Liver (tissue), 9 donors: ENCODE results near the gene FAM9C. TPM values are rescaled to one million over a fixed set of nuclear protein-coding genes. Genes with fewer than 3 reads are reported as not detected.
A peak's percentile ranks its signal among the peaks of the same experiment; 100 is the strongest.

Source experiments
- DNase-seq: peaks from one replicate; pipeline ENCODE4 v3.0.0-alpha.2; 2017; ENCODE audit warnings: low spot score
- H3K27ac ChIP-seq, 2 donors: one replicate each; pipeline ENCODE4 v1.7.0; 2013; ENCODE audit warnings: inconsistent platforms in 2 of 2, low read length in 2 of 2, control low read depth in 1 of 2, low read depth in 1 of 2, mild to moderate bottlenecking in 1 of 2
- H3K27me3 ChIP-seq, 4 donors: one replicate each; pipeline versions ENCODE4 v1.6.1 to v1.7.0; 2013; ENCODE audit warnings: low read length in 3 of 4, inconsistent platforms in 1 of 4, mild to moderate bottlenecking in 1 of 4, moderate library complexity in 1 of 4; ENCODE audit not compliant: control insufficient read depth in 4 of 4, insufficient read depth in 4 of 4
- H3K36me3 ChIP-seq, 4 donors: one replicate each; pipeline versions ENCODE4 v1.6.1 to v1.7.0; 2013; ENCODE audit warnings: low read length in 3 of 4, mild to moderate bottlenecking in 3 of 4, low read depth in 1 of 4, moderate library complexity in 1 of 4; ENCODE audit not compliant: control insufficient read depth in 4 of 4, insufficient read depth in 3 of 4
- H3K4me1 ChIP-seq, 4 donors: one replicate each; pipeline versions ENCODE4 v1.6.1 to v1.7.0; 2013; ENCODE audit warnings: low read length in 3 of 4, mild to moderate bottlenecking in 3 of 4, moderate library complexity in 1 of 4; ENCODE audit not compliant: control insufficient read depth in 4 of 4, insufficient read depth in 4 of 4
- H3K4me3 ChIP-seq, 3 donors: one replicate each; pipeline versions ENCODE4 v1.6.1 to v1.7.0; 2013; ENCODE audit warnings: low read length in 3 of 3, control low read depth in 1 of 3, low read depth in 1 of 3, mild to moderate bottlenecking in 1 of 3
- H3K9ac ChIP-seq, 2 donors: one replicate each; pipeline ENCODE4 v1.7.0; 2013; ENCODE audit warnings: low read length in 2 of 2, mild to moderate bottlenecking in 2 of 2, moderate library complexity in 2 of 2, control low read depth in 1 of 2, low read depth in 1 of 2
- H3K9me3 ChIP-seq, 4 donors: one replicate each; pipeline versions ENCODE4 v1.6.1 to v1.7.0; 2013; ENCODE audit warnings: low read length in 3 of 4; ENCODE audit not compliant: control insufficient read depth in 4 of 4
- ATF3 ChIP-seq: IDR thresholded peaks from 2 replicates; pipeline ENCODE4 v1.6.1; 2016; ENCODE audit warnings: antibody characterized with exemption
- CTCF ChIP-seq: fragments of 150-350 bp; IDR thresholded peaks from 2 replicates; pipeline ENCODE4 v1.5.1; 2017; ENCODE audit warnings: improper control_type of control experiment, low read depth, low read length; ENCODE audit not compliant: missing input control
- EGR1 ChIP-seq, 2 donors: IDR thresholded peaks; 2 replicates each; pipeline ENCODE4 v1.6.1; 2016 to 2018; ENCODE audit warnings: antibody characterized with exemption in 2 of 2, low read depth in 2 of 2
- GABPA ChIP-seq, 2 donors: IDR thresholded peaks in 1 of 2; conservative IDR thresholded peaks in 1 of 2; 2 replicates each; pipeline ENCODE4 v1.6.1; 2016; ENCODE audit warnings: antibody characterized with exemption in 2 of 2, mild to moderate bottlenecking in 1 of 2, moderate library complexity in 1 of 2
- HNF4A ChIP-seq, 2 donors: conservative IDR thresholded peaks; 2 replicates each; pipeline ENCODE4 v1.6.1; 2016; ENCODE audit warnings: antibody characterized with exemption in 2 of 2, mild to moderate bottlenecking in 2 of 2
- MAX ChIP-seq: IDR thresholded peaks from 2 replicates; pipeline ENCODE4 v1.6.1; 2016; ENCODE audit warnings: antibody characterized with exemption
- NR2F2 ChIP-seq: IDR thresholded peaks from 2 replicates; pipeline ENCODE4 v1.6.1; 2016; ENCODE audit warnings: antibody characterized with exemption
- RAD21 ChIP-seq, 2 donors: IDR thresholded peaks; 2 replicates each; pipeline ENCODE4 v1.6.1; 2016; ENCODE audit warnings: antibody characterized with exemption in 2 of 2, mild to moderate bottlenecking in 2 of 2
- RXRA ChIP-seq, 2 donors: IDR thresholded peaks; 2 replicates each; pipeline ENCODE4 v1.6.1; 2017 to 2018; ENCODE audit warnings: antibody characterized with exemption in 2 of 2, mild to moderate bottlenecking in 1 of 2
- SP1 ChIP-seq: IDR thresholded peaks from 2 replicates; pipeline ENCODE4 v1.6.1; 2018; ENCODE audit warnings: antibody characterized with exemption, mild to moderate bottlenecking
- TAF1 ChIP-seq: conservative IDR thresholded peaks from 2 replicates; pipeline ENCODE4 v1.6.1; 2016; ENCODE audit warnings: antibody characterized with exemption, mild to moderate bottlenecking
- ZBTB33 ChIP-seq: IDR thresholded peaks from 2 replicates; pipeline ENCODE4 v1.6.1; 2016; ENCODE audit warnings: antibody characterized with exemption
- WGBS: extraction: QIAGEN DNeasy Blood & Tissue Kit; methylation state at CpG from one replicate; pipeline ENCODE4 v1.1.7; 2013; 5-methylcytosine and 5-hydroxymethylcytosine counted together
- polyA plus RNA-seq, 2 donors: library from polyadenylated mRNA; stranded (reverse) in 1 of 2; unstranded in 1 of 2; fragments of 200-250 nt in 1 of 2; fragments of >200 nt in 1 of 2; fragmentation: Nextera tagmentation in 1 of 2; extraction: Ambion mirVana in 1 of 2; gene quantifications; one replicate each; pipeline versions ENCODE4 v1.2.1 to v1.2.3, GENCODE V29; 2013 to 2015
- total RNA-seq, 2 donors: library from RNA; depleted of rRNA; stranded (reverse); fragments of >200 nt; gene quantifications; one replicate each; pipeline ENCODE4 v1.2.3, GENCODE V29; 2014
- TF ChIP-seq, protein P1 (sequence below): IDR thresholded peaks from 2 replicates; pipeline ENCODE4 v1.6.1; 2016; ENCODE audit warnings: antibody characterized with exemption, mild to moderate bottlenecking
- donor health status: healthy.
- donor health status: healthy.
- donor health status: healthy.
- donor health status: healthy.
- donor health status: healthy.

The FAM9C gene
- total and polyA plus RNA-seq, 4 donors, result not detected

GRCh38 chrX:13029637-13029886 lies 14.9 kb downstream of the FAM9C start (continued):
- TF ChIP-seq TAF1 (no peak), RAD21 (IDR thresholded peaks at IDR 0.05) (no peak), NR2F2 (no peak)

DNA sequence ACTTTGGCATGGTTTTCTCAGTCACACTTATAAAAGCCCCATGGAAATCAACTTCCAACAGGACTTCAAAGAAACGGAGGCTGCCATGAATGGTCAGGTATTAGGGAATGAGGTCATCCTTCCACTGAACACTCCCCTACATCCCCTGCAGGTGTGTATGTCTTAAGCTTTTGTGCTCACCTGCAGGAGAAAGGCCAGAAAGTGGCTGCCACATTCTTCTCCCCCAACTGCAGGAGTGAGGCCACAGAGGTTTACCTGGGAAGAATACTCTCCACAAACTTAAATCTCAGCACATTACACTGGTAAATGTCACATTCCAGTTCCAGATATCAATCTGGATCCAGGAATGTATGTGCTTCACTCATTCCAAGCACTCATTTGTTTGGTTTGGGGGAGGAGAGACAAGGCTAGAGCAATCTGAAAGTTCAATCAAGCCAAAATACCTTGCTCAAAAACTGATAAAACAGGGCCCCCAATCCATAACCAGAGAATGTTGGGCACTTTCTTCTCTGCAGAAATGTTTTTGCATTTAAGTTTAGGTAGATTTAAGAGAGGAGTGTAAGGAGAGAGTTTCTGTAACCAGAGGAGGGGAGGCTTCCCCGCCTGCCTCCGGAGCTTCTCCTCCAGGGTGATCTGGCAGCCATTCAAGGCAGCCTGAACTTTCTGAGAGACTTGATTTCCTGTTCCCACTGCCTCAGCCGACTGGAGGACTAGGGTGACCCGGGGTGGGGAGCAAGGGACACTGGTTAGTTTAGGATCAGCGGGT lies 15.4 kb downstream of the FAM9C start:
- H3K4me3 ChIP-seq, result no peak overlapping the region
- no peak overlapping the region for H3K9ac ChIP-seq
- H3K27me3 ChIP-seq, result no peaks in the 10 kb centered on the region
- no peaks in the 10 kb centered on the region for H3K9me3 ChIP-seq
- WGBS, result 21% methylated on average over 6 of the region's 6 CpGs
- no peaks in the 10 kb centered on the region for H3K36me3 ChIP-seq
- no peak for DNase-seq
- TF ChIP-seq RAD21 (IDR thresholded peaks at IDR 0.05), result peak in 1 of 2 donors; percentile 3
- no peak for TF ChIP-seq GABPA (IDR thresholded peaks at IDR 0.05 in 1 of 2, conservative IDR thresholded peaks at IDR 0.05 in 1 of 2)
- H3K27ac ChIP-seq, result peak overlapping the region in 1 of 2 donors; percentile 50
- H3K4me1 ChIP-seq, result peaks cover 2 to 6% (median 5%) of the 10 kb centered on the region in 4 donors

- DNase-seq, result no peak
- Histone ChIP-seq H3K4me1 (peaks cover 2 to 6% (median 5%) of the 10 kb centered on the region in 4 donors), H3K9ac (no peak overlapping the region), H3K27me3 (no peaks in the 10 kb centered on the region), H3K27ac (no peak overlapping the region), H3K4me3 (no peak overlapping the region), H3K9me3 (no peaks in the 10 kb centered on the region), H3K36me3 (no peaks in the 10 kb centered on the region)
- WGBS, result 92% methylated on average over 8 of the region's 8 CpGs
- TF ChIP-seq ATF3 (no peak), SP1 (no peak), HNF4A (conservative IDR thresholded peaks at IDR 0.05) (no peak), GABPA (IDR thresholded peaks at IDR 0.05 in 1 of 2, conservative IDR thresholded peaks at IDR 0.05 in 1 of 2) (no peak), MAX (no peak), EGR1 (IDR thresholded peaks at IDR 0.05; ENCODE audit: low read depth in 2 of 2) (no peak), RAD21 (IDR thresholded peaks at IDR 0.05) (no peak), CTCF (no peak), ZBTB33 (no peak), RXRA (IDR thresholded peaks at IDR 0.05) (no peak), NR2F2 (no peak)
- TF ChIP-seq, protein P1, sequence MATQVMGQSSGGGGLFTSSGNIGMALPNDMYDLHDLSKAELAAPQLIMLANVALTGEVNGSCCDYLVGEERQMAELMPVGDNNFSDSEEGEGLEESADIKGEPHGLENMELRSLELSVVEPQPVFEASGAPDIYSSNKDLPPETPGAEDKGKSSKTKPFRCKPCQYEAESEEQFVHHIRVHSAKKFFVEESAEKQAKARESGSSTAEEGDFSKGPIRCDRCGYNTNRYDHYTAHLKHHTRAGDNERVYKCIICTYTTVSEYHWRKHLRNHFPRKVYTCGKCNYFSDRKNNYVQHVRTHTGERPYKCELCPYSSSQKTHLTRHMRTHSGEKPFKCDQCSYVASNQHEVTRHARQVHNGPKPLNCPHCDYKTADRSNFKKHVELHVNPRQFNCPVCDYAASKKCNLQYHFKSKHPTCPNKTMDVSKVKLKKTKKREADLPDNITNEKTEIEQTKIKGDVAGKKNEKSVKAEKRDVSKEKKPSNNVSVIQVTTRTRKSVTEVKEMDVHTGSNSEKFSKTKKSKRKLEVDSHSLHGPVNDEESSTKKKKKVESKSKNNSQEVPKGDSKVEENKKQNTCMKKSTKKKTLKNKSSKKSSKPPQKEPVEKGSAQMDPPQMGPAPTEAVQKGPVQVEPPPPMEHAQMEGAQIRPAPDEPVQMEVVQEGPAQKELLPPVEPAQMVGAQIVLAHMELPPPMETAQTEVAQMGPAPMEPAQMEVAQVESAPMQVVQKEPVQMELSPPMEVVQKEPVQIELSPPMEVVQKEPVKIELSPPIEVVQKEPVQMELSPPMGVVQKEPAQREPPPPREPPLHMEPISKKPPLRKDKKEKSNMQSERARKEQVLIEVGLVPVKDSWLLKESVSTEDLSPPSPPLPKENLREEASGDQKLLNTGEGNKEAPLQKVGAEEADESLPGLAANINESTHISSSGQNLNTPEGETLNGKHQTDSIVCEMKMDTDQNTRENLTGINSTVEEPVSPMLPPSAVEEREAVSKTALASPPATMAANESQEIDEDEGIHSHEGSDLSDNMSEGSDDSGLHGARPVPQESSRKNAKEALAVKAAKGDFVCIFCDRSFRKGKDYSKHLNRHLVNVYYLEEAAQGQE, result no peak
These were observed 17.4 kb downstream of the FAM9C start for GRCh38 chrX:13026877-13027652.
